GM19372 (cell line): Measurements from ENCODE around the gene TLR8.
"Not testable (repeated sequence)": the region's sequence is repeated elsewhere in the genome, so short reads cannot be mapped to it uniquely, and the experiment has no call there.

ENCODE experiments used
- ATAC-seq: cut with Tn5 transposase; IDR thresholded peaks from one replicate; pipeline ENCODE4 v1.9.1; 2021; ENCODE audit warnings: mild to moderate bottlenecking, low read depth, moderate library complexity; ENCODE audit not compliant: unreplicated experiment

Gene TLR8

DNA sequence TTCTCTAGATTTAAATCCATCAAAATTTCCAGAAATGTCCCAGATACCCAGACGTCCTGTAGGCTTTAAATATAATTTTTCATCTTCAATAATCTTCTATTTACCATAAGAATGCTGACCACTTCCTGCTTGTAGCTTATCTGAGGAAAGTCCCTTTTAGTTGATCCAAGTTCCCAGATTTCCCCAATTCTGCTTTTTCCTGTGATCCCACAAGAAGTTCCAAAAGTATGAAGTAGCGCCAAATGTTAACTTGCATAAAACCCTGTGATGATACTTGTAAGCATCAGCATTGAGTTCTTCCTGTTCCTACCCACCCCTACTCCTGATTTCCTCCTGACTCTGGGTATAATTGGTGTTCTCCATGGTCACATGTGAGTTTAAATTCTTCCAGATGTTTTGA lies 10.6 kb upstream of the TLR8 start:
- no peak for ATAC-seq

GRCh38 chrX:12896935-12897334 lies 9.5 kb upstream of the TLR8 start:
- ATAC-seq = no peak

DNA sequence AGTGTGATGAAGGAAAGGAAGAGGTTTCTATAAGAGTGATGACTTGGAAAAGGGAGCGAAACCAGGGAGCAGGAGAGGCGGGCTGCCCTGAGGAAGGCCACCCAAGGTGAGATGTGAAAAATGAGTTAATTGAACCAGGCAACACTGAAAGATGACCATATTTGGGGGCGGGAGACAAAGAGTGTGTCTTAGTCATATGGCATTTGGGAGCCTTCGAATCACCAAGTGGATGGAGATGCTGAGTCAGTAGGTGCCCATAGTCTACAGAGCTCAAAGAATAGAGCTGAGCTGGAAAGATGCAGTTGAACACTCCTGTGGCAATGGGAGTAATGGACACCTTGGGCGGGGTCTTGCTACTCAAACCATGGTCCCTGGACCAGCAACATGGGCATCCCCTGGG lies 8.3 kb upstream of the TLR8 start:
- ATAC-seq = no peak

DNA sequence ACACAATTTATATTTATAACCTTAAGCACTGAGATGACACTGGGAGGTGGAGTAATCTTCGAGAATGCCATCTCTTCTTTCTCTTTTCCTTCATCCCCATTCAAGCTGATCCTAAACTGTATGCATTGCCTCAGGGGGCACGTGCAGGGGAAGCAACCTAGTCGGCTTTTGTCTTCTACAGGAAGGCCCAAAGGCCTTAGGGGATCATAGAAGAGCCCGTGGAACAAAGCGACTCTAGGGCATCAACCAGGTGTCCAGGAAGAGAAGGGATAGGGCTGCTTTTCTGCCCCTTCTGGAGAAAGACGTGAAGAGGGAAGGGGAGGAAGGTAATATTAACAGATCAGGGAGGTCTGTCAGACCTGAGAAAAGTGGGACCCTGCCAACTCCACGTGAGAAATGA lies 6.9 kb upstream of the TLR8 start:
- ATAC-seq = no peak

DNA sequence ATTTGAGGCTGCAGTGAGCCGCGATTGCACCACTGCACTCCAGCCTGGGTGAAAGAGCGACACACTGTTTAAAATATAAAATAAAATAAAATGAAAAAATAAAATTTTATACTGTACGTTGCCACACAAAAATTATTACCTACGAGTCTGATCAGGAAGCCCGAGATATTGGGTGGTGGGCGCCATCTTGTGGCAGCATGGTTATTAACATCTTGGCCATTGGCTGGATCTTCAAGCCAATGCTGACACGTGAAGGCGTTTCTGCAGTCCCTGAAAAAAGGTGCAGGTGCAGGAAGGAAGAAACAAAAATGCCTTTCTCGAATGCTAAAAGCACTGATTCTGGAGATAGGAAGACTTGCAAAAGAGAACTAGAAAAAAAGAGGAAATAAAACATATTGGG lies 4.9 kb upstream of the TLR8 start:
- ATAC-seq = no peak

DNA sequence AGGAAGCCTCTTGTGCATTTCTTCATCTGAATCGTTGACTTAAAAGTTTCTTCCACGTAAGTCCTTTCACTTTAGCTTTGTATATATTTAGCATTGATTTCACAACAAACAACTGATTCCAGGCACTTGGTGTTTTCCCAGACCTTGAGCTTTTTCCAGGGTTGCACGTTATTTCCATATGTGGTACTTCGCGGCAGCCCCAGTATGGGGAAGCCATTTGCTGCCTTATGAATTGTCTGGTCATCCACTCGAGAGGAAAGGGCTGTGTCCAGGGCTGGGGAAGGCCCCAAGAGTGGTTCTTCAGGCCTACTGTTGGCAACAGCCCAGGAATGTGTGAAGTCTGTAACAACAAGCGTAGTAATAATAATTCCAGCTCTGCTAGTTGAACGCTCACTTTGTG lies 2.8 kb upstream of the TLR8 start:
- no peak for ATAC-seq

DNA sequence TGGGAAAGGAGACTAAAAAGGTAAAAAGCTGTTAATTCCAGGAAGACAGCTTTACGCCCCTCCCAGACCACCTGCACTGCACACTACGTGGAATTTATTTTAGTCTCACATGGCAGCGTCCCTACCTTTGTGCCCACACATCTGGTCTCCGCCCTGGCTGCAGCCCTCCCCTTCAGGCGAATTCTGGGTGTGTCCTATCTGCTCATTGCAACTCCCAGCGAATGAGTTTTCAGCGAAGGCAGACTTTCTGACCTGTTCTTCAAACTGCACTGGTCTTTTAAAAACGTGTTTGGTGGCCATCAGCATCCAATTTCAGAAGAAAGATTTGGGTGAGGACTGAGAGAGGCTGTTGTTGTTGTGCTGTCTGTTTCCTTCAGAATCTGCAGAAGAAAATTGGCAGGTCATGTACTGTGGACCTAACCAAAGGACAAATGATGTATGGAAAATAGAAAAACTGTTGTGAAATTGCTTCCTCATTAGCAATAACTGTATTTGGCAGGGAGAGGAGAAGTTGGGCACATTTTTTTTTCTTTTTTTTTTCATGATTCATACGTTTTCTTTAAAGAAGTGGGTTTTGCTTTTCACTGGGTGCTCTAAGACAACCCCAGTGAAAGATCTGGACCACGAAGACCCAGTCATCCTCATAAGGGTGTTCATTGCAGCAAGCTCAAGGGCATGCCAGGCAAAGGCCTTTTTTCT lies 4.2 kb downstream of the TLR8 start:
- ATAC-seq = no peak

DNA sequence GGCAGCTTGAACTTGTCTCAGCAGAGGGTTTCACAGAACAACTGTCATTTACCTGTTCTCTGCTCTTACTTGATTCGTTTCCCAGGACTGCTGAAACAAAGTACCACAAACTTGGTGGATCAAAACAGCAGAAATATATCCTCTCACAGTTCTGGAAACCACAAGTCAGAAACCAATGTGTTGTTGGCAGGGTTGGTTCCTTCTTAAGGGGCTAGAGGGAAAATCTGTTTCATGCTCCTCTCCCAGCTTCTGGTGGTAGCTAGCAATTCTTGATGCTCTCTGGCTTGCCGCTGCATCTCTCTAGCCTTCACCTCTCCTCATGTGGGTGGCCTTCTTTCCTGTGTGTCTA lies 4.7 kb downstream of the TLR8 start:
- no peak for ATAC-seq

GRCh38 chrX:12912791-12913482 lies 6.5 kb downstream of the TLR8 start:
- no peak for ATAC-seq

GRCh38 chrX:12917753-12918152 lies 11.3 kb downstream of the TLR8 start:
- no peak for ATAC-seq

DNA sequence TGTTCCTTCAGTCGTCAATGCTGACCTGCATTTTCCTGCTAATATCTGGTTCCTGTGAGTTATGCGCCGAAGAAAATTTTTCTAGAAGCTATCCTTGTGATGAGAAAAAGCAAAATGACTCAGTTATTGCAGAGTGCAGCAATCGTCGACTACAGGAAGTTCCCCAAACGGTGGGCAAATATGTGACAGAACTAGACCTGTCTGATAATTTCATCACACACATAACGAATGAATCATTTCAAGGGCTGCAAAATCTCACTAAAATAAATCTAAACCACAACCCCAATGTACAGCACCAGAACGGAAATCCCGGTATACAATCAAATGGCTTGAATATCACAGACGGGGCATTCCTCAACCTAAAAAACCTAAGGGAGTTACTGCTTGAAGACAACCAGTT lies 12.6 kb downstream of the TLR8 start:
- ATAC-seq = no peak

GRCh38 chrX:12919620-12920019 lies 13.2 kb downstream of the TLR8 start:
- ATAC-seq = no peak

- ATAC-seq = no peak
Measured at GRCh38 chrX:12920990-12921389, 14.6 kb downstream of the TLR8 start.

GRCh38 chrX:12921886-12922598 lies 15.6 kb downstream of the TLR8 start:
- no peak for ATAC-seq

DNA sequence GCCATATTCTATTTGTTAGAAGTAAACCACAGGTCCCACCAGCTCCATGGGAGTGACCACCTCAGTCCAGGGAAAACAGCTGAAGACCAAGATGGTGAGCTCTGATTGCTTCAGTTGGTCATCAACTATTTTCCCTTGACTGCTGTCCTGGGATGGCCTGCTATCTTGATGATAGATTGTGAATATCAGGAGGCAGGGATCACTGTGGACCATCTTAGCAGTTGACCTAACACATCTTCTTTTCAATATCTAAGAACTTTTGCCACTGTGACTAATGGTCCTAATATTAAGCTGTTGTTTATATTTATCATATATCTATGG lies 16.1 kb downstream of the TLR8 start:
- no peak for ATAC-seq

GRCh38 chrX:12929701-12930100 lies 23.3 kb downstream of the TLR8 start:
- no peak for ATAC-seq

DNA sequence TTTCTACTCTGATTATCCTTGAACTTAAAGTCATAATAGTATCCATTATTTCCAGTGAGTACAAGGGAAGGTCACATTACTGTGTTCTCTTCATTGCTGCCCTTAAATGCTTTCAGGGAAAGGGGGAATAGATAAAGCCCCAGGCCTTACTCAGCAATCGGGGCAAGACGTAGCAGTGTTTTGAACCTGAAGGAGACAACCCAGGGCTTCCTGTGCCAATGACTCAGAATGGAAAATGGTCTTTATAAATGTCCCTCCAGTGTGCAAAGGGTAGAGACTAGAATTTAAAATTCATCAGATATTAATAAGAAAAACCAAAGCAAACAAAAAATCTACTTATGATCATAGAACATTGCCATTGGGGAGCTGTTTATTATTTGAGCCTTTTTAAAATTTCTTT lies 23.7 kb downstream of the TLR8 start:
- no peak for ATAC-seq

GRCh38 chrX:12932244-12932643 lies 25.8 kb downstream of the TLR8 start:
- no peak for ATAC-seq

- no peak for ATAC-seq
Measured at GRCh38 chrX:12934850-12935249, 28.4 kb downstream of the TLR8 start.

- ATAC-seq = no peak
Measured at GRCh38 chrX:12936947-12937346, 30.5 kb downstream of the TLR8 start.

GRCh38 chrX:12940471-12940870 lies 34.1 kb downstream of the TLR8 start:
- ATAC-seq = not testable (repeated sequence)

DNA sequence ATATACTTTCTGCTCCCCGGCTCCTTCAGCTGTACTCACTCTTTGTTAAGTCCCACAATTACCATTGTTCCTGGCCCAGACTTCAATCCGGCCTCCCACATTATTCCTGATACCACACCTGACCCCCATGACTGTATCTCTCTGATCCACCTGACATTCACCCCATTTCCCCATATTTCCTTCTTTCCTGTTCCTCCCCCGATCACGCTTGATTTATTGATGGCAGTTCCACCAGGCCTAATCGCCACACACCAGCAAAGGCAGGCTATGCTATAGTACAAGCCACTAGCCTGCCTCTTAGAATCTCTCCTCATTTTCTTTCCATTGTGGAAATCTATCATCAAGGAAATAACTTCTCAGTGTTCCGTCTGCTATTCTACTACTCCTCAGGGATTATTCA lies 37.2 kb downstream of the TLR8 start:
- not testable (repeated sequence) for ATAC-seq
